ENCODE results near the gene ADGRV1.

Gene ADGRV1

DNA sequence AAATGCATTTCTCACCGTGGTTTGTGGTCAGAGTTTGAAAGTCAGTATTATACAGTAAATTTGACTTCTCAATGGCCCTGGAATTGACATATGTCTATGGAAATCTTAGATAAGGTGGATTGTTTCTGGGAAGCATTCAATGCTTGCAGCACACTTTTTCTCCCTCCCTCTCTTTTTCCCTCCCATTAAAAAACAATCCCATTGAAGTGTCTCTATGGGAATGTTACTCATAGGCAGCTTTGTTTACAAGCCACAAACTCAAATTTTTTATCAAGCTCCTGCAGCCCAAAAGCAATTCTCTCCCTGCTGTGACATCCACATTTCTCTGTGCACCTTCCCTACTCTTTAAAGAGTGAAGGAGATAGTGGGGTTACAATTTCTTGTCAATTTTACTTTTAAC lies 532.4 kb downstream of the ADGRV1 start:
- DNase-seq: no peak

GRCh38 chr5:91091471-91092234 lies 533.1 kb downstream of the ADGRV1 start:
- DNase-seq: no peak

GRCh38 chr5:91092859-91093783 lies 534.5 kb downstream of the ADGRV1 start:
- DNase-seq: no peak

DNA sequence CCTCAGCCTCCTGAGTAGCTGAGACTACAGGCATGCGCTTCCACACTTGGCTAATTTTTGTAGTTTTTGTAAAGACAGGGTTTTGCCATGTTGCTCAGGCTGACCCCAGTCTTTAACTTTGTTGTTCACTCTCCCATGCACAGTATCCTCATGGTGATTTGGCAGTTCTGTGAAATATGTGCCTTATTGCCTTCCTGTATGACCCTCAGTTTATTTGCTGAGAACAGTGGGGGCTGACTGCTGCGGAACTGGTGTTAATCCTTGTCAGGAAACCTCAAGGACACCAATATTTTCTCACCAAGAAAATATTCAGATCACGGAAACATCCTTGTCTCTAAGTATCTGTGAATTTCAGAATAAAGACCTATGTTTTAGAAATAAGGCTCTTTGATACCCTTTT lies 536.7 kb downstream of the ADGRV1 start:
- no peak for DNase-seq

DNA sequence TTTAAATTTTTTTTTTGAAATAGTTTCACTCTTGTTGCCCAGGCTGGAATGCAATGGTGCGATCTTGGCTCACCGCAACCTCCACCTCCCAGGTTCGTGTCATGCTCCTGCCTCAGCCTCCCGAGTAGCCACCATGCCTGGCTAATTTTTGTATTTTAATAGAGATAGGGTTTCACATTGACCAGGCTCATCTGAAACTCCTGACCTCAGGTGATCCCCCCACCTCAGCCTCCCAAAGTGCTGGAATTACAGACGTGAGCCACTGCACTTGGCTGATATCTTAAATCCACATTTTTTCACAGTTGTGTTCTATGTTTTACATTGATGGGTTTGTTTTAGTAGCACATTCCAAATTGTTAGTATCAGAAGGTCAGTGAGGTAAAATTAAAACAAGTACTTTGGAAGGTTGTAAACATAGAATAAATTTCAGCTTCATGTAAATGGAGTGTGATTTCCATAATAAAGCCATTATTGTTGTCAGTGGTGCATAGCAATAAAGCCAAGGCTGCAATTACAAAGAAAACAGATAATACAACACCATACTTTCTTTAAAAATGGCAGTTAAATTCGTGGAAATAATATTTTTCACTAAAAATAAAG lies 537.3 kb downstream of the ADGRV1 start:
- no peak for DNase-seq

GRCh38 chr5:91098541-91098940 lies 539.9 kb downstream of the ADGRV1 start:
- DNase-seq: no peak

GRCh38 chr5:91101600-91102379 lies 543.2 kb downstream of the ADGRV1 start:
- peak; percentile 91 to 92 for DNase-seq

GRCh38 chr5:91103353-91104061 lies 544.9 kb downstream of the ADGRV1 start:
- no peak for DNase-seq

DNA sequence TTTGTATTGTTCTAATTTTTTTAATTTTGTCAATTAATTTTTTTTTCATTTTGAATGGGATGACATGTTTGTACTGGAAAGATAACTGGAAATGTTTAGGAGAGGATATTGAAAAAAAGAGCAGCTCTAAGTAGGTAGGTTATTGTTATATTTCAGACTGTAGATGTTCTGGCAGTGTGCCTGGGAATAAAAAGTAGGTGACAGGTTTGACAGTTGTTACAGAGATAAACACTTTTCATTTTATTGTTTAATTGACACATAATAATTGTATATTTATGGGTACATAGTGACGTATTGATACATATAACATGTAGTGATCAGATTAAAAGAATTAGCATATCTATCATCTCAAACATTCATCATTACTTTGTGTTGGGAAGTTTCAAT lies 545.5 kb downstream of the ADGRV1 start:
- no peak for DNase-seq

- no peak for DNase-seq
Measured at GRCh38 chr5:91106842-91107511, 548.4 kb downstream of the ADGRV1 start.

DNA sequence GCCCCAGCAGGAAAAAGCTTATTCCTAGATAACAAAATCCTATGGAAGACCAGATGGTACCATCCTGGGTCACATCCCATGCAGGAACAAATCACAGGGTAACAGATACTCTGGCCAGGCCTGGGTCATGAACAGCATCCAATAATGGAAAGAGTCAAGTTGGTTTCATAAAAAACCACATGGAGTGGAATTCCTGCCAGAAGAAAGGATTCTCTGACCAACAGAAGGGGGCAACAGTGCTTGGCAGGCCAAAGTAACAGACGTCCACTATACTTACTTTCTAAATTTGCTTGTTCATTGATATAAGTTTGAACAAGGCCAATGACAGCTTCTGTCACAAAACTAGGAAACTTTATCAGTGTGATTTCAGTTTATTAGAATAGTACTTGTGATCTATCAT lies 551.0 kb downstream of the ADGRV1 start:
- no peak for DNase-seq

DNA sequence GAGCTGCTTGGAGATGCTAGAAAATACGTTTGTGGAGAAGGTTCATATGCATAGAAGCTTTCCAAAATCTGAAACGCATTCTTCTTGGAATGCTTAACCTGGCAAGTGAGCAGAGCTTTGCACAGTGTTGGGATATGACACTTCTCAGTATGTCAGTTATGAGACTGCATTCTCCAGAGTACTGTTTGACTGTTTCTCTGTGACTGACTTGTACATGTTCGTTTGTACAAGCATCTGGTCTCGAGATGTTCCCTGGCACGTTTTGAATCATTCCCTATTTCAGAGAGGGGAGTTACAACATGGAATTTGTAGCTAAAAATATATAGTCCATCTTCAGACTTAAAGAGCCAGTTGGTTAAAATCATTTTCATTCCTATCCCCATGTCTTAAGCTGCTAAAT lies 552.1 kb downstream of the ADGRV1 start:
- DNase-seq: no peak

DNA sequence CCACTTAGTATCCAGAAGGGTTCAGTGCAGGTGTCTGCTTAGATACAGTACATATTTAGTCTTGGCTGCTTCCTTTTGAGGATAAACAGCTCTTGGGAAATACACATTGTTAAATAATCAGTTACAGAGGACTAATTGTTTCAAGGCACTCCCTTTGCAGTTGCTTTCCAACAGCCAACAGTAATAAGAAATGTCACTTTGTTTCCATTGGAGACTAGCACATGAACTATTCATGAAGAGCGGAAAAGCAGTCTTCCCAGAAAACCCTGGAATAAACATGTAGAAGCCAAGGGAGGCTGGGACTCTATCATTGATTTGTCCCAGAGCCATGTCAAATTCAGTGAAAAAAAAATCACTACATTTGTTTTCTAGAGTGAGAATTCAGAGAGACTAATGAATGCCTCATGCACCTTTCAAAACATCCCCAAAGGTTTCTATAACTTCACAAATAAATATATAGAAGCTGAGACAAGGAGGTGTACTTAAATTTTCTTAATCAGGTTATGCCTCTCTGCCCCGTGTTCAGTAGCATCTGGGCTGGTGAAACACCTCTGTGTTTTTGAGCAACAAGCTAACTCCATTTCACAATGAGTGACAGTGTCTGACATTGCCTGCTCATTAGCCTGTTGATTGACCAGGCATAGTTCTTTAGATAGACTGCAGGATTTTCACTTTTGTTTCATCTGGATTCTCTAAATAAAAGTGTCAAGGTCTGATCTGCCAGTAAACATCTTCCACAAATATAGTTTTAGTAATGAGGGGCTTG lies 553.1 kb downstream of the ADGRV1 start:
- DNase-seq: no peak

- DNase-seq: peak in 1 of 2 experiments; percentile 16
Measured at GRCh38 chr5:91114658-91115057, 556.1 kb downstream of the ADGRV1 start.

DNA sequence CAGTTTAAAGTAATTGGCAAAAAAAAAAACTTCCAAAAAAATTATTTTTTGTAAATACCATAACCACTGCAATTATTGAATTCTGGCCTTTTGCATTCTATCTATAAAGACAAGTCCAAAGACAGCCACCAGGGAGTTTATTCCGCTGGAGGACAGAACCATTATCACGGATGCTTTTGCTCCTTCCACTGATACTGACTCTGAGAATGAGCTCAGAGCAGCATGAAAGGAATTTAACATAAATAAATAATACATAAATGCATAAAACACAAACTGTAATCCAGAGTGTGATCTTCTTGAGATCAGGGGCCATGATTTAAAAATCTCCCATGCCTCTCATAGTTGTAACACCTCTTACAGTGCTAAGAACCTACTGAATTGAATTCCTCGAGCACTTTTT lies 559.8 kb downstream of the ADGRV1 start:
- no peak for DNase-seq

- no peak for DNase-seq
Measured at GRCh38 chr5:91118796-91119195, 560.2 kb downstream of the ADGRV1 start.

GRCh38 chr5:91119217-91119616 lies 560.6 kb downstream of the ADGRV1 start:
- no peak for DNase-seq

DNA sequence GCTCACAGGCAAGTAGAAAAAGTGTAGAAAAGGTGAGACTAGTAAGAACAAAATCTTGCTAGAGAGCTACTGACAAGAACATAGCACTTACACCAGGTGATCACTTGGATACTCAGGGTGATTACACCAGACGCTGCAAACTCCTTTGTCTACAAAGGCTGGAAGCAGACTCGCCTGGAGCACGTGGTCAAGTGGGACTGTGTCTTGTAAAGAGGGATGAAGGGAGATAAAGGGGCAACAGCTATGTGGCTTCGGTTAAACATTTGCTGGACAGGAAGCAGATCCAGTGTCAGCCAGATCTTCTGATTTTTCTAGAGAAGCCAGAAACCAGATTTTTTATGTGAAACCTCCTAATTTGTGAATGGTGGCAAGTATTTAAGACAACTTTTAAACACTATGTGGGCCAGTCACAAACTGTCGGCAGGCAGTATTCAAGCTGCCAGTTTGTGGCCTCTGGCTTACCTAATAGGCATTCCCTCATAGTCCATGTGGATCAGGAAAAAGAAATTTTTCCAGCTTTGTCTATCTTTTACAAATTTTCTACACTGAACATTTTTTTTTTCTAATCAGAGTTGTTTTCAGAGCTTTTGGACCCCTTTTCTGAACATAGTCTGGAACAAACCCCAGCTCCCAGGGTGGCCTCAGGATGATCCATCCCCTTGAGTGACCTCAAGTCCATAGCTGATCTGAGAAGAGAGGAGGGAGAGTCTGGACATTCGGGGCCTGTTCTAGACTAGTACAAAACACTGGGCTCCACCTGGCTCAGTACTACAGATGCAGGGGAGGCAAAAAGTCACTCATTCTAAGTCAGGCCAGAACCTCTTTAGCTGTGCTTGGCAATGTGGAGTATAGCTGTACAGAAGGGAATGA lies 561.6 kb downstream of the ADGRV1 start:
- DNase-seq: no peak

DNA sequence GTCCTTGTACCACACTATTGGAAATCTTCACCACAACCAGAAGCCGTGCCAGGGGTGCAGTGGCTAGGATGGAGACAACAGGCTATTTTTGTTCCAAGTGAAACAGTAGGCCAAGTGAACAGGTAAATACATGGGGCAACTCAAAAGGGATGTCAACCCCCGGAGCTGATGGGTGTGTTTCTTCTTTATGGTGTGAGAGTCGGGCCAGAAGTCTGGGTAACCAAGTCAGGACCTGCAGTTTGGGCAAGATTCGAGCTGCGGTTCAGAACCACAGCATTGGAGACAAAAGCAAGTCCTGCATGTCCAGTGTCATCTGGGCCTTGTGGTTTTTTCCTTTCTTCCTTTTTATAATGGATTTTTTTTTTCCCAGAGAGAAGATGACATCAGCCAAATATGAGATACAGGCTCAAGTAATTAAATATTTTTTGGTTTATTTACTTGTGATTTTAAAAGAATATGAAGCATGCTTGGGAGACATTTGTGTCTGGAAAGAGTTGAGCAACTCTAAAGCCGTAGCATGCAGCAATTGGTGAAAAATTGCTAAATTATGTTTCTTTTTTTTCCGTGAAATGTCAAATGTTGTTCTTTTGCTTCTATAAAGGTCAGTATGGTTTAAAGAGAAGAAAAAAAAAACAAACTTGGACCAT lies 562.9 kb downstream of the ADGRV1 start:
- DNase-seq: no peak
